SKM-1 treated with dmso at 0.1 percent for 144 hours (cell line): ENCODE data around the gene ATP8B2.
A peak's percentile ranks its signal among the peaks of the same experiment; 100 is the strongest.
"Not testable (repeated sequence)": the region's sequence is repeated elsewhere in the genome, so short reads cannot be mapped to it uniquely, and the experiment has no call there.

Experiments used
- DNase-seq: peaks from one replicate; lab custom pipeline; 2025; ENCODE audit not compliant: unreplicated experiment; lab: John Stamatoyannopoulos, UW

Gene ATP8B2

DNA sequence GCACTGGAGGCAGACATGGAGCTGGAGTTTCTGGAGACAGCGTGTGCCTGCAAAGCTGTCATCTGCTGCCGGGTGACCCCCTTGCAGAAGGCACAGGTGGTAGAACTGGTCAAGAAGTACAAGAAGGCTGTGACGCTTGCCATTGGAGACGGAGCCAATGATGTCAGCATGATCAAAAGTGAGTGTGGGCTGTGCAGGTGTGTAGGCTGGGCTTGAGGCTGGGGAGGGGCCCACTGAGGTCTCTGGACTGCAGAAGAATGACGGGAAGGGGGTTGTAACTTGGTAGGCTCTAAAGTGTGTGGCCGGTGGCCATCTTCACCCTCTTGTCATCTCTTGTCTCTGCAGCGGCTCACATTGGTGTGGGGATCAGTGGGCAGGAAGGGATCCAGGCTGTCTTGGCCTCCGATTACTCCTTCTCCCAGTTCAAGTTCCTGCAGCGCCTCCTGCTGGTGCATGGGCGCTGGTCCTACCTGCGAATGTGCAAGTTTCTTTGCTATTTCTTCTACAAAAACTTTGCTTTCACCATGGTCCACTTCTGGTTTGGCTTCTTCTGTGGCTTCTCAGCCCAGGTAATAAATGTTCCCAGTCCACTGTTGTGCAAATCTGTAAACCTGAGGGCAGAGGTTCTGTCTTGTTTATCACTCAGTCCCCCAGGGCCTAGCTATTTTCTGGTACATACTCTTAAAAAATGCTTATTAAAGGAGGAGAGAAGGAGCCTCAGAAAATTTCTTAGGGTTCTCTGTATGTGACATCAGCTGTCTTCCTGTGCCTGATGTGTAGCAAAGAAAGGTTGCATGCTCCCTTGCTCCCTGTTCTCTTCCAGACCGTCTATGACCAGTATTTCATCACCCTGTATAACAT is 19.9 kb downstream of the ATP8B2 start:
- DNase-seq = peak; percentile 75

GRCh38 chr1:154346276-154346917 is 21.1 kb downstream of the ATP8B2 start:
- DNase-seq = no peak

- DNase-seq = no peak
Measured at GRCh38 chr1:154347961-154348360, 22.6 kb downstream of the ATP8B2 start.

DNA sequence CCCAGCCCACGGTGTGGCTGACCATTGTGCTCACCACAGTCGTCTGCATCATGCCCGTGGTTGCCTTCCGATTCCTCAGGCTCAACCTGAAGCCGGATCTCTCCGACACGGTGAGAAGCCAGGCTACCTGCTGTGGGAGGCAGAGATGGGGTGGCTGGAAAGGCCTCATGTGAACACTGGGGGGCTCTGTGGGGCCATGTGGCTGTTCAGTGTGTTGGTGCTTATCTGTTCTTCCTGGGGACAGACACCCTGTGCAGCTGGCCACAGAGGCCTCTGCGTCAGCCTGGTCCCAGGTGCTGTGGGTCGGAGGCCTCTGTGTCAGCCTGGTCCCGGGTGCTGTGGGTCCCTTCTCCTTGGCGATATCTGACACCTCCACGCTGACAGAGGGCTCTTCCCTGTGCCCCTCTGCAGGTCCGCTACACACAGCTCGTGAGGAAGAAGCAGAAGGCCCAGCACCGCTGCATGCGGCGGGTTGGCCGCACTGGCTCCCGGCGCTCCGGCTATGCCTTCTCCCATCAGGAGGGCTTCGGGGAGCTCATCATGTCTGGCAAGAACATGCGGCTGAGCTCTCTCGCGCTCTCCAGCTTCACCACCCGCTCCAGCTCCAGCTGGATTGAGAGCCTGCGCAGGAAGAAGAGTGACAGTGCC is 23.2 kb downstream of the ATP8B2 start:
- no peak for DNase-seq

DNA sequence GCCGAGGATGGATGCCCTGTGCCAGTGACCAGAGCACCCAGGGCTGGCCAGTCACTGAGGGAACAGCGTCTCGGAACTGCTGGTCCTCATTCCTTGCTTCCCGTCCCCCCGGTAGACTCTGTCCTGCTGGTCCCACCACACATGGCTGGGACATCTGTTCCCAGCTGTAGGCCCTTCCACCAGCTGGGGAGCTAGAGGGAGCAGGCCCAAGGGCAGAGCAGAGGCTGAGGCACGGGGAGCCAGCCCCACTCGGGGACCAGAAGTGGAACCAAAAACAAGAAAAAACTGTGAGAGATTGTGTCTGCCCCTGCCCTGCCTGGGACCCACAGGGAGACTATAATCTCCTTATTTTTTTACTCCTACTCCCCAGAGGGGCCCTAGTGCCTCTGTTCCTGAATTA is 23.8 kb downstream of the ATP8B2 start:
- no peak for DNase-seq

DNA sequence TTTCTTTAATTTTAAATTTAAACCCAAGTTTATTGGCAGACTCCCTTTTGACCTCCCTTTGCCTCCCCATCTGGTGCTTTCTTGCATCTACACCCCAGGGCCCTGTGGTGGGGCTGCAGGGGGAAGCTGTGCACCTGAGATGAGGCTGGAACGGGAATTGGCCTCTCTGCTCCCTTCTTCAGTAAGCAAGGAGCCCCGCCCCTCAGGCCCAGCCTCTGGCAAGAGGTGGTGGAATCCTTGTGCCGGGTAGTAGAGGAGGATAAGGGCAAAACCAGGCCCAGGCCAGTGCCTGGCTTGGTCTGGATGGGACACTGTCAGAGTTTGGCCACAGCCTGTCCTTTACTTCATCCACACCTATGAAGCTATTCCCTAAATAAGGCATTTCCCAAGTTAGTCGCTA is 25.1 kb downstream of the ATP8B2 start:
- DNase-seq = no peak

GRCh38 chr1:154351363-154352068 is 26.2 kb downstream of the ATP8B2 start:
- DNase-seq = no peak

DNA sequence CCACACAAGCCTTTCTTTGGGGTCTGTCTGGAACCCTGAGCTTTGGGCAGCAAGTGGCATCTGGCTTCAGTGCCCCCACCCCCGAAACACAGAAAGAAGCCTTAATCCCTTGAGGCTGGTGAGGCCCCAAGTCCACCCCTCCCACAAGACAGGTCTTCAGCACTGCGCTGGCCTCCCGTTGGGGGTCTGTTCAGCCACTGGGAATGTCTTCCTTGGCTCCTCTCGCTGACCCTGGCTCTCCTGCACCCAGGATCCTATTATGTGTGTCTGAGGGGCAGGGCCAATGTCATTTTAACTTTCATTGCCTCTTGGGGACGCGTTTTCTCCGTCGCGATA is 26.9 kb downstream of the ATP8B2 start:
- DNase-seq = no peak

DNA sequence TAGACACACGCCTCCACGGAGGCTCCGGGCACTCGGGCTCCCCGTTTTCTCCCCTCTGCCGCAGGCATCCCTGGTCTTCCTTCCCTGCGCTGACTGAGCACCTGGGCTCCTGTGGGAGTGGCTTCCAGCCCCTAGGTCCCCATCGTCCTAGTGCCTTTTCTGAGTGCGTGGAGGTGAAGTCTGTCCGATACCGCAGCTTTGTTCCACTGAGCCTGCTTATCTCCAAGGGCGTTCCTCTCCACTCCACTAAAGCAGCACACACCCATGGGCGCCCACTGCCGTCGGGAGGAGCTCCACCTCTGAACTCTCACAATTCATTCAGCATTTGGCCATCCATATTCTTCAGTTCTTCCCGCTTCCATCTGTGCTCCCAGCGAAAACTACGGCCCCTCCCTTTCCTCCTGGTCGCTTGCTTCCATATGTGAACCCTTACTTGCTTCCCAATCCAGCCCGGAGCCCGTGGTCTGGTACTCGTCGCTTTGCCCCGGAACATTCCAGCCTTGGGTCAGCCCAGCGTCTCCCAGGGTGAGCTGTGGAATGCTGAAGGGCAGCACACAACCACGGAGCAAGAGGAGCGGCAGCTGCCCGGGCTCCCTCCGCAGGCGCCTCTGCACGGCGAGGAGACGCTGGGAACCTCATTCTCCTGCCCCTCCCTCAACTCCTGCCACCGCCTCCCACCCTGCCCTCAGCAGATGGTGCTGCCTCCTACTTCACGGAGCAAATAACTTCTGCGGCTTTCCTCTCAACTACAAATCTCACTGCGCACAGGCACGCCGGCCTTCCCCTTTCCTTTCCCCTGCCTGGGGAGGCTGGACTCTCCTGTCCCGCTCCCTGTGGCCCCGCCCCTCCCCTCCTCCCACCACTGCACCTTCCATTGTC is 27.5 kb downstream of the ATP8B2 start:
- no peak for DNase-seq

DNA sequence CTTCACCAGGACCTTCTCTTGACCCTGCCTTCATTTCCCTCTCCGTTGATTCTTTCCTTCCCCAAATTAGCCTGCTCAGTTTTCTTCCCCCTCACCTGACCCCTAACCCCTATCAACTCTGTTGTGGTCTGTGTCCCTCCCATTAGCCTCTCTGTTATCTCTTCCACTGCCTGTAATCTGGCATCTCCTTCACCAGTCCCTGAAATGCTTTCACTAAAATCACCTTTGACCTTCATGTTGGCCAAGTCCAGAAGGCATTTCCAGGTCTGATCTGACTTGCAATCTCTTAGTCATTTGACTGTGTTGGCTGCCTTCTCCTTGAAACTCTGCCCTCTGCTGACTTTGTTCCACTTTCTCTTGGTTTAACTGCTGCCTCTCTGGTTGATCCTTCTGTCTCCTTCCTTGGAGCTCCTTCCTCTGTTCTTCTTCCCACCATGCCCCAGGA is 28.2 kb downstream of the ATP8B2 start:
- DNase-seq = peak; percentile 83

DNA sequence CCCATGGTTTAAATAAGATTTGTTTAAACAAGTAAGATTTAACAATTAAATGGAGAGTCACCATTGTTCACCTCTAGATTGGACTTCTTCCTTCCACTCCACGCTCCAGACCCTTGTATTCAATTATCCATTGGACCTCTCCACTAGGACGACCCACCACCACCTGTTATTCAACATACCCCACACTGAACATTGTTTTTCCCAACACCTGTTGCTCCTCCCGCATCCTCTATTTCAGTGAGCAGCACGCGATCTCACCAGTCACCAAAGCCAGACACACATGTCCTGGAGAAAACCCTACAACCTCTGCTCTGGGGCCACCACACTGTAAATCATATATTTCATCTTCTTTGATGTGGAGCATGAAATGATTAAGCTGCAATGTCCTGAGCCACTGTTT is 28.6 kb downstream of the ATP8B2 start:
- DNase-seq = no peak

DNA sequence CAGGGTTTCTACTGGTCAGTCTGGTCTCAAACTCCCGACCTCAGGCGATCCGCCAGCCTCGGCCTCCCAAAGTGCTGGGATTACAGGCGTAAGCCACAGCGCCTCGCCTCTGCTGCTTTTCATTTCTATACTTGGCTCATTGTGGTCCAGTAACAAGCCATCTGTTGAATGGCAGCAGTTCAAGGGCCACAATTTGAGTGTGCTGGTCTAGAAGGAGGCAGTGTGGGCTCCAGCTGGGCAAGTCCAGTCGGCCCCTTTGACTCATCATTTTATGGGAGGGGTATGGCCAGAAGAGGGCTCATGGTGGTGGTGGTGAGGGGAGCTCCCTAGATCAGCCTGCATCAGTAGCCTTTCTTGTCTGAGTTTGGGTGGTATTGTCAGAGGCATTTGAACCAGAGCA is 33.2 kb downstream of the ATP8B2 start:
- no peak for DNase-seq

DNA sequence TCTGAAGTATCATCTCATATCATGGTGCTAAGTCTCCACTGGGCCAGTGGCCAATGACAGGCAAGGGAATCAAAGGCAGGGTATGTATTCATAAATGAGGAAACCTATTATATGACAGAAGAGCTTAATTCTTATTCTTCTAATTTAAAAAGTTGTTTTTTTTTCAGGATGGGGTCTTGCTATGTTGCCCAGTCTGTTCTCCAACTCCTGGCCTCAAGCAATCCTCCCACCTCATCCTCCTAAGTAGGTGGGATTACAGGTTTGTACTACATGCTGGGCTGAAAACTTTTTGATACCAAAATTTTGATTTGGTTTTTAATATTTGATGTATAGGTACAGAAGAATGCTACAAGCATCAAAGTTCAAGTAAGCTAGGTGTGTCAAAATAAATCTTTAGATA is 35.0 kb downstream of the ATP8B2 start:
- no peak for DNase-seq

- not testable (repeated sequence) for DNase-seq
Measured at GRCh38 chr1:154360881-154361280, 35.6 kb downstream of the ATP8B2 start.

GRCh38 chr1:154361357-154361756 is 36.0 kb downstream of the ATP8B2 start:
- DNase-seq = no peak

DNA sequence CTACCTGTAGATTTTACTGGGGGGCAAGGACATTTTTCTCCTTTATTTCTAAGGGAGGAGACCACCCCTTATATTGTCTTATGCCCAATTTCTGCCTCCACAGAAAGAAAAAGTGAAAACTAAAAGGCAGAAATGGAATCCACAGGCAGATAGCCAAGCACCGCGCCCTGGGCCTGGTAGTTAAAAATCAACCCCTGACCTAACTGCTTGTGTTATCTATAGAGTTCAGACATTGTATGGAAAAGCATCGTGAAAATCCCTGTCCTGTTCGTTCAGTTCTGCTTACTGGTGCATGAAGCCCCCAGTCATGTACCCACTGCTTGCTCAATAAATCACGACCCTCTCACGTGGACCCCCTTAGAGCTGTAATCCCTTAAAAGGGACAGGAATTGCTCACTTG is 46.1 kb downstream of the ATP8B2 start:
- DNase-seq = no peak

DNA sequence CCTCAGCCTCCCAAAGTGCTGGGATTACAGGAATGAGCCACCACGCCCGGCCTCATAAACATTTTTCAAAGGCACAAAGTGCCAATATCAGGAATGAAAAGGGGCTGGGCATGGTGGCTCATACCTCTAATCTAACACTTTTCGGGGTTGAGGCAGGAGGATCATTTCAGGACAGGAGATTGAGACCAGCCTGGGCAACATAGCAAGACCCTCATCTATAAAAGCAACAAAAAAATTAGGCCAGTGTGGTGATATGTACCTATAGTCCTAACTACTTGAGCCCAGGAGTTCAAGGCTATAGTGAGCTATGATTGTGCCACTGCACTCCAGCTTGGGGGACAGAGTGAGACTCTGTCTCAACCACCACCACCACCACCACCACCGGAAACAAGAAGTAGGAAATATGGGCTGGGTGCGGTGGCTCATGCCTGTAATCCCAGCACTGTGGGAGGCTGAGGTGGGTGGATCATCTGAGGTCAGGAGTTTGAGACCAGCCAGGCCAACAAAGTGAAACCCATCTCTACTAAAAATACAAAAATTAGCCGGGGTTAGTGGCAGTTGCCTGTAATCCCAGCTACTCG is 48.5 kb downstream of the ATP8B2 start:
- peak; percentile 52 for DNase-seq

GRCh38 chr1:154379301-154379700 is 54.0 kb downstream of the ATP8B2 start:
- no peak for DNase-seq

- no peak for DNase-seq
Measured at GRCh38 chr1:154384650-154385489, 59.5 kb downstream of the ATP8B2 start.
